Breast epithelium (tissue), 4 donors: Measurements from ENCODE around the gene MUC6. TPM values are rescaled to one million over a fixed set of nuclear protein-coding genes. Genes with fewer than 3 reads are reported as not detected.

Source experiments
- DNase-seq, 2 donors: peaks; one replicate each; pipeline ENCODE4 v3.0.0-alpha.2; 2019; ENCODE audit warnings: low spot score in 2 of 2
- H3K27ac ChIP-seq, 2 donors: fragments of 200-600 bp; sonication (generic) in 1 of 2; one replicate each; pipeline ENCODE4 v1.5.1; 2016 to 2019; ENCODE audit warnings: mild to moderate bottlenecking in 1 of 2
- H3K27me3 ChIP-seq, 2 donors: fragments of 200-600 bp; sonication (generic) in 1 of 2; one replicate each; pipeline versions ENCODE4 v1.5.1 to v1.6.0; 2017 to 2019; ENCODE audit warnings: control low read depth in 1 of 2, mild to moderate bottlenecking in 1 of 2
- H3K36me3 ChIP-seq: fragments of 200-600 bp; one replicate; pipeline ENCODE4 v1.5.1; 2019
- H3K4me1 ChIP-seq, 2 donors: fragments of 200-600 bp; sonication (generic); one replicate each; pipeline ENCODE4 v1.5.1; 2016 to 2019; ENCODE audit warnings: control low read depth in 1 of 2
- H3K4me3 ChIP-seq, 3 donors: fragments of 200-600 bp; sonication (generic); 1 replicate in 2 of 3; 2 replicates in 1 of 3; pipeline ENCODE4 v1.5.1; 2016 to 2019; ENCODE audit warnings: mild to moderate bottlenecking in 3 of 3, moderate library complexity in 2 of 3
- H3K9me3 ChIP-seq, 2 donors: fragments of 200-600 bp; sonication (generic) in 1 of 2; one replicate each; pipeline ENCODE4 v1.5.1; 2016 to 2019; ENCODE audit warnings: control low read depth in 1 of 2
- POLR2A ChIP-seq: fragments of 450-650 bp; IDR thresholded peaks from one replicate; pipeline ENCODE4 v1.6.1; 2016; ENCODE audit warnings: antibody characterized with exemption, mild to moderate bottlenecking, moderate library complexity
- POLR2AphosphoS5 ChIP-seq, 3 donors: sonication (generic); formaldehyde crosslinking; IDR thresholded peaks; one replicate each; pipeline ENCODE4 v1.6.1; 2017; ENCODE audit warnings: antibody characterized with exemption in 3 of 3
- intact Hi-C: fragments of 100-400 bp; cut with DNase I; formaldehyde crosslinking; loops from one replicate; pipeline ENCODE4 v1.15.1; 2023; ENCODE audit warnings: low total_unique reads
- total RNA-seq, 3 donors: library from RNA; depleted of rRNA; stranded (reverse); fragments of >200 nt; gene quantifications; one replicate each; pipeline ENCODE4 v1.1.0, GENCODE V29; 2016
- TF ChIP-seq, protein P1 (sequence below), 3 donors: fragments of 450-650 bp; IDR thresholded peaks; one replicate each; pipeline ENCODE4 v1.5.1; 2016 to 2017; ENCODE audit warnings: antibody characterized with exemption in 3 of 3, mild to moderate bottlenecking in 3 of 3, moderate library complexity in 3 of 3

Gene MUC6
- total RNA-seq, 3 donors from 2014 or later, result 1.3 to 1.9 TPM; not detected in 1

- intact Hi-C loops, result no loop called here
- TF ChIP-seq, protein P1, sequence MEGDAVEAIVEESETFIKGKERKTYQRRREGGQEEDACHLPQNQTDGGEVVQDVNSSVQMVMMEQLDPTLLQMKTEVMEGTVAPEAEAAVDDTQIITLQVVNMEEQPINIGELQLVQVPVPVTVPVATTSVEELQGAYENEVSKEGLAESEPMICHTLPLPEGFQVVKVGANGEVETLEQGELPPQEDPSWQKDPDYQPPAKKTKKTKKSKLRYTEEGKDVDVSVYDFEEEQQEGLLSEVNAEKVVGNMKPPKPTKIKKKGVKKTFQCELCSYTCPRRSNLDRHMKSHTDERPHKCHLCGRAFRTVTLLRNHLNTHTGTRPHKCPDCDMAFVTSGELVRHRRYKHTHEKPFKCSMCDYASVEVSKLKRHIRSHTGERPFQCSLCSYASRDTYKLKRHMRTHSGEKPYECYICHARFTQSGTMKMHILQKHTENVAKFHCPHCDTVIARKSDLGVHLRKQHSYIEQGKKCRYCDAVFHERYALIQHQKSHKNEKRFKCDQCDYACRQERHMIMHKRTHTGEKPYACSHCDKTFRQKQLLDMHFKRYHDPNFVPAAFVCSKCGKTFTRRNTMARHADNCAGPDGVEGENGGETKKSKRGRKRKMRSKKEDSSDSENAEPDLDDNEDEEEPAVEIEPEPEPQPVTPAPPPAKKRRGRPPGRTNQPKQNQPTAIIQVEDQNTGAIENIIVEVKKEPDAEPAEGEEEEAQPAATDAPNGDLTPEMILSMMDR (IDR thresholded peaks at IDR 0.05), result no peak
- TF ChIP-seq POLR2A, result no peak
- no peak for TF ChIP-seq POLR2AphosphoS5 (IDR thresholded peaks at IDR 0.05)
Measured at GRCh38 chr11:1007279-1007678, 29.2 kb downstream of the MUC6 start.

GRCh38 chr11:1006762-1007161, 29.8 kb downstream of the MUC6 start:
- H3K27me3 ChIP-seq, result no peaks in the 10 kb centered on the region
- H3K9me3 ChIP-seq, result no peaks in the 10 kb centered on the region
- no peaks in the 10 kb centered on the region for H3K4me1 ChIP-seq
- H3K27ac ChIP-seq, result no peak overlapping the region
- intact Hi-C loops, result no loop called here
- DNase-seq, result no peak
- no peak overlapping the region for H3K4me3 ChIP-seq
- TF ChIP-seq POLR2AphosphoS5 (IDR thresholded peaks at IDR 0.05), result no peak
- TF ChIP-seq, protein P1 (IDR thresholded peaks at IDR 0.05), result no peak
- no peak for TF ChIP-seq POLR2A
- peaks cover 9% of the 10 kb centered on the region for H3K36me3 ChIP-seq

More at GRCh38 chr11:1007279-1007678, 29.2 kb downstream of the MUC6 start:
- no peaks in the 10 kb centered on the region for H3K9me3 ChIP-seq
- no peak overlapping the region for H3K27ac ChIP-seq
- H3K4me3 ChIP-seq, result no peak overlapping the region
- peaks cover 9% of the 10 kb centered on the region for H3K36me3 ChIP-seq
- H3K27me3 ChIP-seq, result no peaks in the 10 kb centered on the region
- DNase-seq, result no peak
- no peaks in the 10 kb centered on the region for H3K4me1 ChIP-seq

DNA sequence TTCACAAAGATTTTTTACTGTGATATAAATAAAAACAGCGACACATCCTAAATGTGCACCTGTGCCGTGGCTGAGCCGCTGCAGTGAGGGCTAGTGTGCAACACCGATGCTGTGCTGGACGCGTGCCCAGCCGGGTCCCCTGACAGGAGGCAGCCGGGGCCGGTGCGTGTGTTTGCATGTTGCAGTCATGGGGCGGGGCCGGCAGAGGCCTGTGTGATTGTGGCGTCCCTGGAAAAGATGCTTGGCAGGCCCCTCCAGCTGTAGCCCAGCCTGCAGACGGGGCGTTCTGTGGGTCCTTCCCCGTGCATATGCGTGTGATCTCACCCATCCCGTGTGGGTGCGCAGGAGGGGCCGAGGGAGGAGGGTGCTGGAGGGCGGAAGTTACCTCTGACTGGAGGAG, 30.6 kb downstream of the MUC6 start:
- TF ChIP-seq POLR2A (no peak), POLR2AphosphoS5 (IDR thresholded peaks at IDR 0.05) (no peak)
- TF ChIP-seq, protein P1 (IDR thresholded peaks at IDR 0.05), result no peak
- no peak for DNase-seq
- Histone ChIP-seq H3K36me3 (peaks cover 4% of the 10 kb centered on the region), H3K4me3 (no peak overlapping the region), H3K4me1 (no peaks in the 10 kb centered on the region), H3K27me3 (no peaks in the 10 kb centered on the region), H3K27ac (no peak overlapping the region), H3K9me3 (no peaks in the 10 kb centered on the region)
- intact Hi-C loops, result no loop called here

- intact Hi-C loops, result no loop called here
- TF ChIP-seq, protein P1 (IDR thresholded peaks at IDR 0.05), result no peak
- TF ChIP-seq POLR2AphosphoS5 (IDR thresholded peaks at IDR 0.05), result no peak
- TF ChIP-seq POLR2A, result no peak
- H3K27ac ChIP-seq, result no peak overlapping the region
- no peaks in the 10 kb centered on the region for H3K4me1 ChIP-seq
- H3K27me3 ChIP-seq, result no peaks in the 10 kb centered on the region
- no peak for DNase-seq
- H3K9me3 ChIP-seq, result no peaks in the 10 kb centered on the region
- no peak overlapping the region for H3K4me3 ChIP-seq
- H3K36me3 ChIP-seq, result no peaks in the 10 kb centered on the region
Measured at GRCh38 chr11:1003159-1003558, 33.4 kb downstream of the MUC6 start.

GRCh38 chr11:1002406-1002984, 34.0 kb downstream of the MUC6 start:
- Histone ChIP-seq H3K27me3 (no peaks in the 10 kb centered on the region), H3K9me3 (no peaks in the 10 kb centered on the region), H3K4me1 (no peaks in the 10 kb centered on the region), H3K27ac (no peak overlapping the region), H3K36me3 (no peaks in the 10 kb centered on the region), H3K4me3 (no peak overlapping the region)
- TF ChIP-seq POLR2AphosphoS5 (IDR thresholded peaks at IDR 0.05), result no peak
- no peak for TF ChIP-seq POLR2A
- TF ChIP-seq, protein P1 (IDR thresholded peaks at IDR 0.05), result no peak
- intact Hi-C loops, result no loop called here
- DNase-seq, result no peak
